Karpas-422 (cell line): ENCODE results near the gene SLC25A28. TPM values are rescaled to one million over a fixed set of nuclear protein-coding genes. Genes with fewer than 3 reads are reported as not detected.
A peak's percentile ranks its signal among the peaks of the same experiment; 100 is the strongest.

Experiments used
- DNase-seq: peaks from one replicate; pipeline ENCODE4 v3.0.0-alpha.2; 2015
- H2AFZ ChIP-seq: fragments of 200-600 bp; sonication (generic); 2 replicates; pipeline ENCODE4 v1.6.1; 2014; ENCODE audit warnings: antibody characterized with exemption, low read length, mixed read lengths
- H3K27ac ChIP-seq: fragments of 200-600 bp; sonication (generic); 2 replicates; pipeline ENCODE4 v1.5.1; 2014; ENCODE audit warnings: mild to moderate bottlenecking, low read length, moderate library complexity
- H3K27me3 ChIP-seq: fragments of 200-600 bp; sonication (generic); 2 replicates; pipeline ENCODE4 v1.6.1; 2014; ENCODE audit warnings: low read length, mixed read lengths
- H3K36me3 ChIP-seq: fragments of 200-600 bp; sonication (generic); 2 replicates; pipeline ENCODE4 v1.6.1; 2014; ENCODE audit warnings: low read length, mixed read lengths; ENCODE audit not compliant: insufficient read depth
- H3K4me1 ChIP-seq: fragments of 200-600 bp; sonication (generic); 2 replicates; pipeline ENCODE4 v1.6.1; 2014; ENCODE audit warnings: mild to moderate bottlenecking, low read length, mixed read lengths
- H3K4me2 ChIP-seq: fragments of 200-600 bp; sonication (generic); 2 replicates; pipeline ENCODE4 v1.6.1; 2014; ENCODE audit warnings: low read length, low read depth, mild to moderate bottlenecking; ENCODE audit not compliant: poor library complexity, severe bottlenecking
- H3K4me3 ChIP-seq: fragments of 200-600 bp; sonication (generic); 2 replicates; pipeline ENCODE4 v1.5.1; 2014; ENCODE audit warnings: mild to moderate bottlenecking, antibody characterized with exemption, low read length, mixed read lengths
- H3K79me2 ChIP-seq: fragments of 200-600 bp; sonication (generic); 2 replicates; pipeline ENCODE4 v1.6.1; 2014; ENCODE audit warnings: mild to moderate bottlenecking, low read length, mixed read lengths
- H3K9ac ChIP-seq: fragments of 200-600 bp; sonication (generic); 2 replicates; pipeline ENCODE4 v1.6.0; 2014; ENCODE audit warnings: low read length
- H3K9me2 ChIP-seq: fragments of 200-600 bp; sonication (generic), shearing (Covaris generic); replicated peaks from 2 replicates; pipeline ENCODE4 v1.6.0; 2014; ENCODE audit warnings: mild to moderate bottlenecking, low read length, moderate library complexity; ENCODE audit not compliant: insufficient read depth
- H3K9me3 ChIP-seq: fragments of 300-700, 200-600 bp; sonication (generic); 2 replicates; pipeline ENCODE4 v1.6.1; 2014; ENCODE audit warnings: low read length, mixed read lengths
- H4K20me1 ChIP-seq: fragments of 200-600 bp; sonication (generic); 2 replicates; pipeline ENCODE4 v1.6.1; 2014; ENCODE audit warnings: mild to moderate bottlenecking, antibody characterized with exemption, low read length, low read depth; ENCODE audit not compliant: insufficient read depth
- total RNA-seq: library from RNA; depleted of rRNA; stranded (reverse); fragments of >200 nt; shearing (Covaris generic); gene quantifications from 2 replicates; pipeline ENCODE4 v1.2.3, GENCODE V29; 2014; ENCODE audit warnings: low replicate concordance; rRNA removed

Gene SLC25A28, protein sequence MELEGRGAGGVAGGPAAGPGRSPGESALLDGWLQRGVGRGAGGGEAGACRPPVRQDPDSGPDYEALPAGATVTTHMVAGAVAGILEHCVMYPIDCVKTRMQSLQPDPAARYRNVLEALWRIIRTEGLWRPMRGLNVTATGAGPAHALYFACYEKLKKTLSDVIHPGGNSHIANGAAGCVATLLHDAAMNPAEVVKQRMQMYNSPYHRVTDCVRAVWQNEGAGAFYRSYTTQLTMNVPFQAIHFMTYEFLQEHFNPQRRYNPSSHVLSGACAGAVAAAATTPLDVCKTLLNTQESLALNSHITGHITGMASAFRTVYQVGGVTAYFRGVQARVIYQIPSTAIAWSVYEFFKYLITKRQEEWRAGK
- total RNA-seq, result 32.9 and 36.4 TPM in 2 replicates

- H3K9me3 ChIP-seq, result no peaks in the 10 kb centered on the region
- H3K9ac ChIP-seq, result peak within 1 kb of the TSS; percentile 91
- H3K4me2 ChIP-seq, result peak within 1 kb of the TSS; percentile 92
- no peaks in the 10 kb centered on the region for H3K9me2 ChIP-seq
- H3K27ac ChIP-seq, result peak within 1 kb of the TSS; percentile 83
- no peaks in the 10 kb centered on the region for H3K27me3 ChIP-seq
- peak; percentile 99 for DNase-seq
- peaks cover 48% of the 10 kb centered on the region for H3K79me2 ChIP-seq
- peak within 1 kb of the TSS; percentile 70; the same call in 1 of the 2 replicates for H2AFZ ChIP-seq
- peaks cover 36% of the 10 kb centered on the region for H3K4me1 ChIP-seq
- no peaks in the 10 kb centered on the region for H4K20me1 ChIP-seq
- H3K4me3 ChIP-seq, result peak within 1 kb of the TSS; percentile 82
- no peaks in the 10 kb centered on the region; the same call in 1 of the 2 replicates for H3K36me3 ChIP-seq
These were observed at the start of gene SLC25A28 for GRCh38 chr10:99619851-99620710. Gene SLC25A28 (minus strand): TSS chr10:99620439. CDS start chr10:99620335, 104 bp downstream.

GRCh38 chr10:99667108-99667751 lies 47.0 kb upstream of the SLC25A28 start:
- Histone ChIP-seq H3K27me3 (no peaks in the 10 kb centered on the region), H2AFZ (no peak overlapping the region), H3K9me2 (no peaks in the 10 kb centered on the region), H4K20me1 (no peaks in the 10 kb centered on the region), H3K4me2 (no peak overlapping the region), H3K4me1 (no peaks in the 10 kb centered on the region), H3K9ac (no peak overlapping the region), H3K79me2 (0 out of 2 replicates have a peak, but pooled peaks cover 3% of the 10 kb centered on the region), H3K4me3 (no peak overlapping the region), H3K36me3 (no peaks in the 10 kb centered on the region), H3K9me3 (no peaks in the 10 kb centered on the region), H3K27ac (no peak overlapping the region)
- no peak for DNase-seq

DNA sequence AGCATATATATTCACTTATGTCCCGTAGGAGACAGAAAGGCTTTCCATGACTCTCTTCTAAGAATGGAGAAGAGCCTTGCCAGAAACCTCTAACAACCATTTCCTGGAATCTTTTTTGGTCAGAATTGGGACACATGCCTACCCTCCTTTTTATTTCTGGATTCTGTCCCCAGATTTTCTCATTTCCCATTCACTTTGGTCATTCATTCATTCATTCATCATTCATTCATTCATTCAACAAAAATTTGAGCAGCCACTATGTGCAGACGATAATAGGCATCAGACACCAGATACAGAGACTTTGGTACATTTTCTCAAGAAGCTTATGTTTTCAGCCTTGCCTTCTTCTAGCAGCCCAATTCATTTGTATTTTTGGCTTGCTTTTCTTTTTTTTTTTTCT lies 45.1 kb upstream of the SLC25A28 start:
- no peaks in the 10 kb centered on the region for H4K20me1 ChIP-seq
- H3K27me3 ChIP-seq, result no peaks in the 10 kb centered on the region
- H3K9me3 ChIP-seq, result no peaks in the 10 kb centered on the region
- no peaks in the 10 kb centered on the region; the same call in 1 of the 2 replicates for H3K36me3 ChIP-seq
- no peak overlapping the region for H2AFZ ChIP-seq
- DNase-seq, result no peak
- H3K27ac ChIP-seq, result no peak overlapping the region
- H3K9me2 ChIP-seq, result no peaks in the 10 kb centered on the region
- H3K79me2 ChIP-seq, result peaks cover 10% of the 10 kb centered on the region; the same call in 1 of the 2 replicates
- no peak overlapping the region for H3K4me2 ChIP-seq
- H3K4me1 ChIP-seq, result peaks cover 10% of the 10 kb centered on the region
- H3K9ac ChIP-seq, result no peak overlapping the region
- no peak overlapping the region for H3K4me3 ChIP-seq

- no peak overlapping the region for H3K27ac ChIP-seq
- H3K4me3 ChIP-seq, result no peak overlapping the region
- peak overlapping the region; percentile 9 for H3K4me2 ChIP-seq
- peaks cover 16% of the 10 kb centered on the region; the same call in 1 of the 2 replicates for H3K79me2 ChIP-seq
- no peak overlapping the region for H3K9ac ChIP-seq
- H3K9me2 ChIP-seq, result no peaks in the 10 kb centered on the region
- H3K27me3 ChIP-seq, result no peaks in the 10 kb centered on the region
- H4K20me1 ChIP-seq, result no peaks in the 10 kb centered on the region
- no peak for DNase-seq
- H3K4me1 ChIP-seq, result peaks cover 19% of the 10 kb centered on the region
- H2AFZ ChIP-seq, result no peak overlapping the region
- H3K9me3 ChIP-seq, result no peaks in the 10 kb centered on the region
- H3K36me3 ChIP-seq, result no peaks in the 10 kb centered on the region; the same call in 1 of the 2 replicates
These were observed 41.1 kb upstream of the SLC25A28 start for GRCh38 chr10:99661377-99661763.

- H3K9me2 ChIP-seq, result no peaks in the 10 kb centered on the region
- no peak for DNase-seq
- H3K4me2 ChIP-seq, result peak overlapping the region; percentile 89
- H3K79me2 ChIP-seq, result peaks cover 16% of the 10 kb centered on the region; the same call in 1 of the 2 replicates
- H3K36me3 ChIP-seq, result no peaks in the 10 kb centered on the region; the same call in 1 of the 2 replicates
- no peak overlapping the region for H2AFZ ChIP-seq
- no peak overlapping the region for H3K27ac ChIP-seq
- peak overlapping the region; percentile 93; the same call in 1 of the 2 replicates for H3K9ac ChIP-seq
- peaks cover 19% of the 10 kb centered on the region for H3K4me1 ChIP-seq
- no peaks in the 10 kb centered on the region for H3K27me3 ChIP-seq
- no peaks in the 10 kb centered on the region for H4K20me1 ChIP-seq
- H3K4me3 ChIP-seq, result peak overlapping the region; percentile 87; the same call in 1 of the 2 replicates
- H3K9me3 ChIP-seq, result no peaks in the 10 kb centered on the region
These were observed 40.6 kb upstream of the SLC25A28 start for GRCh38 chr10:99660662-99661376.

GRCh38 chr10:99659868-99660366 lies 39.7 kb upstream of the SLC25A28 start:
- H3K9me2 ChIP-seq, result no peaks in the 10 kb centered on the region
- peak; percentile 52 for DNase-seq
- no peak overlapping the region for H3K27ac ChIP-seq
- H3K79me2 ChIP-seq, result peaks cover 16% of the 10 kb centered on the region; the same call in 1 of the 2 replicates
- no peaks in the 10 kb centered on the region; the same call in 1 of the 2 replicates for H3K36me3 ChIP-seq
- peak overlapping the region; percentile 93 for H3K9ac ChIP-seq
- peaks cover 19% of the 10 kb centered on the region for H3K4me1 ChIP-seq
- H4K20me1 ChIP-seq, result no peaks in the 10 kb centered on the region
- H3K4me2 ChIP-seq, result peak overlapping the region; percentile 89
- H3K27me3 ChIP-seq, result no peaks in the 10 kb centered on the region
- H2AFZ ChIP-seq, result peak overlapping the region; percentile 94
- H3K9me3 ChIP-seq, result no peaks in the 10 kb centered on the region
- H3K4me3 ChIP-seq, result peak overlapping the region; percentile 87
